GM19324 (cell line): Measurements from ENCODE around the gene LRRC37B.
"Not testable (repeated sequence)": the region's sequence is repeated elsewhere in the genome, so short reads cannot be mapped to it uniquely, and the experiment has no call there.

Source experiments
- ATAC-seq: cut with Tn5 transposase; IDR thresholded peaks from one replicate; pipeline ENCODE4 v1.9.1; 2021; ENCODE audit warnings: mild to moderate bottlenecking, moderate library complexity; ENCODE audit not compliant: unreplicated experiment, low FRiP score

Gene LRRC37B

DNA sequence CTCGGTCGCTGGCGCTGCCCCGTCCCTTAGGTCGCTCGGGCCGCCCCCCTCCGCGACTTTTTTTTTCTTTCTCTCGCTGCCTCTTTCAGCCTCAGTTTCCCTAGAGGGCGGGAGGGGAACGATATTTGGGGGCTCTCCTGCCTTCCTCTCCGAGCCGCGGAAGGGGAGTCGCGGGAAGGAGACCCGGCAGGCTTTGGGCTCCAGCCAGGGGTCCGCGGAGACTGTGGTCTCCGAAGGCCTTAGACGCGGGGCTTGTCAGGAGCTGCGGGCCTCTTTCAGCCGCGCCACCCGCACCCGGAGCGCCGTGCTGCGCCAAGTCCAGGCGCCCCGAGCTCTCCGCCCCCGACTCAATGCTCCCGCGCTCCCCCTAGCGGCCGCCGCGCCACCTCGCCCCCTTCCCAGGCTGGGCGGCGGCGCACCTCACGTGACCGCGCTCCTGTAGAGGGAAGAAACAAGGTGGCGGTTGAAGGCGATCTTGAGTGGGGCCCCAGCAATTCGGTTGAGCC is at the start of gene LRRC37B:
Gene LRRC37B (plus strand): TSS at position 427 of the 506 bp plus-strand sequence. CDS start 14,010 bp downstream, outside the sequence.
- ATAC-seq = peak; percentile 76

DNA sequence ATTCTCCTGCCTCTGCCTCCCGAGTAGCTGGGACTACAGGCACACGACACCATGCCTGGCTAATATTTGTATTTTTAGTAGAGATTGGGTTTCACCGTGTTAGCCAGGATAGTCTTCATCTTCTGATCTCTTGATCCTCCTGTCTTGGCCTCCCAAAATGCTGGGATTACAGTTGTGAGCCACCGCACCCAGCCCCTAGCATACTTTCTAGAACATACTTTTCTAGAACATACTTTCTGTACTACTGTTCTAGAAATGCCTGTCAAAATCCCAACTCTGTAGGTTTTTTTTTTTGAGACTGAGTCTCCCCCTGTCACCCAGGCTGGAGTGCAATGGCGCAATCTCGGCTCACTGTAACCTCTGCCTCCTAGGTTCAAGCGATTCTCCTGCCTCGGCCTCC is 43.1 kb upstream of the LRRC37B start:
- not testable (repeated sequence) for ATAC-seq

DNA sequence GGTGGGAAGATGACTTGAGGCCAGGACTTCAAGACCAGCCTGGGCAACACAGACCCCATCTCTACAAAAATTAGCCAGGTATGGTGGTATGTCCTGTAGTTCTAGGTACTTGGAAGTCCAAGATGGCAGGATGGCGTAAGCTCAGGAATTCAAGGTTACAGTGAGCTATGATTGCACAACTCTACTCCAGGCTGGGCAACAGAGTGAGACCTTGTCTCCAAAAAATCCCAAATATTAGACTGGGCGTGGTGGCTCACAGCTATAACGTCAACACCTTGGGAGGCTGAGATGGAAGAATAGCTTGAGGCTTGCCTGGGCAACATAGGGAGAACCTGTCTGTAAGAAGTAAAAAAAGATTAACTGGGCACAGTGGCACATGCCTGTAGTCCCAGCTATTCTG is 39.5 kb upstream of the LRRC37B start:
- ATAC-seq = no peak

DNA sequence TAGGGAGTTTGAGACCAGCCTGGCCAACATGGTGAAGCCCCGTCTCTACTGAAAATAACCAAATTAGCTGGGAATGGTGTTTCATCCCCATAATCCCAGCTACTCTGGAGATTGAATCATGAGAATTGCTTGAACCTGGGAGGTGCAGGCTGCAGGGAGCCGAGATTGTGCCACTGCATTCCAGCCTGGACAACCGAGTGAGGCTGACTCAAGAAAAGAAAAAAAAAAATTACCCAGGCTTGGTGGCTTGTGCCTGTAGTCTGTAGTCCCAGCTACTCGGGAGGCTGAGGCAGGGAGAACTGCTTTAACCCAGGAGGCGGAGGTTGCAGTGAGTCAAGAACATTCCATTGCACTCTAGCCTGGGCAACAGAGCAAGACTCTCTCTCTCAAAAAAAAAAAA is 36.8 kb upstream of the LRRC37B start:
- ATAC-seq = not testable (repeated sequence)

DNA sequence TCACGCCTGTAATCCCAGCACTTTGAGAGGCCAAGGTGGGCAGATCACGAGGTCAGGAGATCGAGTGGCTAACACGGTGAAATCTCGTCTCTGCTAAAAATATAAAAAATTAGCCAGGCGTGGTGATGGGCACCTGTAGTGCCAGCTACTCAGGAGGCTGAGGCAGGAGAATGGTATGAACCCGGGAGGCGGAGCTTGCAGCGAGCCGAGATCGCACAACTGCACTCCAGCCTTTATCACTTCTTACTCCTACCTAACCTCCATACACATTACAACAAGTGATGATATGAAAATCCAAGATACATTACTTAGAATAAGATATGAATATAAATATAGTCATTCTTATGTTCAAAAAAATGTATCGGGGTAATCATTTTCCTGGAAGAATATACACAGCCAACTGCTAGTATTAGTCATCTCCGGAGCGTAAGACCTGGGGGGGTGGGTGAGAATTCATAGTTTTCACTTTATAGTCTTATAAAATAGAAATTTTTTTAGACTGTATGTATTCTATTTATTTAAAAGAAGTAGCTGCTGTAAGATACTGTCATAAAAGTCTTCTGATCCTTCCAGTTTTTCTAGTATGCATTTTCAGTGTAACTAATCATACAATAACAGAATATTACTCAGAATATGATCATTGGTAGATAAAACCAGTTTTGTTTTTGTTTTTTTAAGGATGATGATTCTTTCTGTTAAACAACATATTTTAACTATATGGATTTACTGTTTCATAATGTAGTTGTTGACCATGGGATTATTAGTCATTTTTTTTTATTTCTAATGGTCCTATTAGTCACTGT is 32.7 kb upstream of the LRRC37B start:
- not testable (repeated sequence) for ATAC-seq

DNA sequence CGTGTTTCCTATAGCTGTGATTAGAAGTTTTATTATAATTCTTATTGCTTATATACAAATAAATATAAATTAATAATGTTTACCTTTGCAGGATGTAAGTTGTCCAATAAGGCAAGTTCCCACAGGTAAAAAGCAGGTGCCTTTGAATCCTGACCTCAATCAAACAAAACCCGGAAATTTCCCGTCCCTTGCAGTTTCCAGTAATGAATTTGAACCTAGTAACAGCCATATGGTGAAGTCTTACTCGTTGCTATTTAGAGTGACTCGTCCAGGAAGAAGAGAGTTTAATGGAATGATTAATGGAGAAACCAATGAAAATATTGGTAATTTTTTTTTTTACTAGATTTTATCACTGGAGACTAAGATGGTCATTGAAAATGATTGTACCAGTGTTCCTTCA is 31.8 kb upstream of the LRRC37B start:
- not testable (repeated sequence) for ATAC-seq

DNA sequence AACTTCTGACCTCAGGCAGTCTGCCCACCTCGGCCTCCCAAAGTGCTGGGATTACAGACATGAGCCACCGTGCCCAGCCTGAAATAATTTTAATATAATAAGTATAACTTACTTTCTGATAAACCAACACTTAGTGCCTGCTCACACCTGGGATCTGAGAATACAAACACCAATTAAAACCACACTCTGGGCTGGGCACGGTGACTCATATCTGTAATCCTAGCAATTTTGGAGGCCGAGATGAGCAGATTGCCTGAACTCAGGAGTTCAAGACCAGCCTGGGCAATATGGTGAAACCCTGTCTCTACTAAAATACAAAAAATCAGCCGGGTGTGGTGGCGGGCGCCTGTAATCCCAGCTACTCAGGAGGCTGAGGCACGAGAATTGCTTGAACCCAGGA is 15.4 kb upstream of the LRRC37B start:
- not testable (repeated sequence) for ATAC-seq

DNA sequence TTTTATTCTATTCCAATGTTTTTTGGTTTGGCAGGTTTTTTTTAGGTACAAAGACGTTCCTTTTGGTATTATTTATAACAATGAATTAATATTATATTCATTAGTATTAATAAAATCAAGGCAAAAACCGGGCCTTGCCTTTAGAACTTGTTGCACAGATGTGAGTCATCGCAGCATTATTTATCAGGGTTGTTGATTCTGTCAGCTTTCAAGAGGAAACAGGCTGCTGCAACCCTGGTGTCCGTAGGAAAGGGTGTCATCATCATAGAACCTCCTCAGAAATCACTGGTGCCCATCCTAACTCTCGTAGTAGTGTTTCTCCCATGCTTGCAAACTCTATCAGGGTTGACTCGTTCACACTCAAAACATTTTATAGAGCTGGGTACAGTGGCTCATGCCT is 10.2 kb upstream of the LRRC37B start:
- ATAC-seq = no peak

DNA sequence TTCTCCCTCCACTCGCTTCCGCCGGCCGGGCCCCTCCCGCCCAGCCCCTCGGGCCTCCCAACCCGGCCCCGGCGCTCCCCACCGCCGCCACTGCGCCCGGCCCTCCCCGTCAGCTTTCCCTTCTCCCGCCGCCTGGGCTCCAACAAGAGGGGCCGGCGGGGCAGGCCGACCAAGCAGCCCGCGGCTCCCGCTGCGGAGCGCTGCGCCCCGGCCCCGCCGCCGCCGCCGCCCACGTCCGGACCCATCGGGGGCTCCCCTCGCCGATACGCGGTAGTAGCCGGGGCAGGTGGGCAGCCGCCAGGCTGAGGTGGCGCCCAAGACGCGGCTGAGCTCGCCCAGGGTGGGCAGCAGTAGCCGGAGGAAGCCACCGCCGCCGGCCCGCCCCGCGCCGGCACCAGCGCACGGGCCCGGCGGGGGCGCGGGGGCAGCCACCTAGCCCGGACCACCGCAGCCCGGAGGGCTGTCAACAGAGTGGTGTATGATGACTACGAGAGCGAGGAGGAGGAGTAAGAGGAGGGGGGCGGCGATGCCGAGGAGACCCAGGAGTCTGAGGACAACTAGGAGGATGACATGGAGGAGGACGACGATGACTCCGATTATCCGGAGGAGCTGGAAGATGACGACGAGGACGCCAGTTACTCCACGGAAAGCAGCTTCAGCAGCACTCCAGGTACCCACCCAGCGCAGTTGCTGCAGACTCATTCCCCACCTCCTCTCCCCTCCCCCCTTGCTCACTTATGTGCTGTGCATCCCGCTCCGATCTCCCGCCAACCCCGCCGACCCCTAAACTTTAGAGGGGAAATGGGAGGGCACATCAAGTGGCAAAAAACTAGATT is 498 bp downstream of the LRRC37B start:
- peak; percentile 52 for ATAC-seq

DNA sequence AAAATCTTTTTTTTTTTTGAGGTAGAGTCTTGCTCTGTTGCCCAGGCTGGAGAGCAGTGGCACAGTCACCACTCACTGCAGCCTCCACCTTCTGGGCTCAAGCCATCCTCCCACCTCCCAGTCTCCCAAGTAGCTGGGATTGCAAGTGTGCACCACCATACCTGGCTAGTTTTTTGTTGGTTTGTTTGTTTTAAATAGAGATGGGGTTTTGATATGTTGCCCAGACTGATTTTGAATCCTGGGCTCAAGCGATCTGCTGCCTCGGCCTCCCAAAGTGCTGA is 2.0 kb downstream of the LRRC37B start:
- ATAC-seq = no peak

DNA sequence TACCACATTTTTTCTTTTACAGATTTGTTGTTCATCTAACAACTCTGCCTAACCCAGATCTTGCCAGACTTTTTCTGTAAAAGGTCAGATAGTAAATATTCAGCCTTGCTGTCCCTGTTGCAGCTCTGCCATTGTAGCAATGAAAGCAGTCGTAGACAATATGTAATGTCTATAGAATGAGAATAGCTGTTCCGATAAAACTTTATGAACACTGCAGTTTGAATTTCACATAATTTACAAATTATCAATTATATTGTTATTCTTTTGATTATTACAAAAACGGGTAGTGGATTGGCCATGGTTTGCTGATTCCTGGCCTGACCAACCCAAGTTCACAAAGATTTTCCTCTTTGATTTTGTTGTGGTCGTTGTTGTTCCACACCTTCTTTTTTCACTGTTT is 2.9 kb downstream of the LRRC37B start:
- no peak for ATAC-seq

DNA sequence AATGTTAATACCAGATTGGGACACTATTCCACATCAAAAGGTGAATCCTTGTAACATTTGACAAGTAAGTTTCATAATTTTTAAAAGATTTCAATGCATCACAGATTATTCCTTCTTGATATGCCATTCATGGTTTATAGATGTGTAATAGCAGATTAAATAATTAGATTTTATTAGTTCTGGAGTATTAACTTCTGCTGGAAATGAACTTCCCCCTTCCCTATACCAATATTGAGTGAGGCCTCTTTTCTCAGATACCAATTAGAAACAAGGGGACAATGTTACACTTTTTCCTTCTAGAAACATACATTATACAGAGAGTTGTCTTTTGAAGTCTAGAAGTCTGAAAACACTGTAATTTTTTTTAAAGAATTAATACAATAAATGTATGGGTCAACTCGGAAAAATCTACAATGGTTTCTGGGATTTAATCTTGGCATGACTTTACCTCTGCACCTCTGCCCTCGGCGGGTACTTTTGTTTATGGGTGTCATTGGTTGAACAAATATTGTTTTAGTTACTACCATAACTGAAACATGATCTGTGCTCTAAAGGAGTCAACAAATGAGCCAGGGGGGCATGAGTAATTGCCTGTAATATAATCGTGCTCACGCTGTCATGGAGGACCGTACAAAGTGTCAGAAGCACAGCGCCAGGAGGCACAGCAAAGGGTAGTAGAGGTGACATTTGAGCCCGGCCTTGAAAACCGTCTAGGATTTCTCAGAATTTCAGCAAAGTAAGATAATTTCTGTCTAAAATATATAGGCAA is 8.2 kb downstream of the LRRC37B start:
- ATAC-seq = no peak

DNA sequence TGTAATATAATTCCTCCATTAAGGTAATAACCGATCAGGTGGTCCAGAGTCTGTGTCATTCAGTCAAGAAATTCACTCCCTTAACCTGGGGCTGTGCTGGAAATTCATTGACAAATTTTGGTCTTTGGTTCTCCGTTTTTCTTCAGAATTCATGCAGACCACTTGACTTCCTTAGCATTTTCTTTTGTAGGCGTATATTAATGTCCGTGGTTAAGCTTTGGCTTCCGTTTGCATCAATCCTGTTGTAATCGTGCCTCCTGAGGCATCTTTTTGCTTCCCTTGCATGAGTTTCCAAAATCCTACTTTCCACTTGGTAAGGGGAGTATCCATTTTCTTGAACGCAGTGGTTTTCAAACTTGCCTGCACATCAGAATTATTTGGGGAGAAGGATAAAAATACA is 9.0 kb downstream of the LRRC37B start:
- no peak for ATAC-seq

DNA sequence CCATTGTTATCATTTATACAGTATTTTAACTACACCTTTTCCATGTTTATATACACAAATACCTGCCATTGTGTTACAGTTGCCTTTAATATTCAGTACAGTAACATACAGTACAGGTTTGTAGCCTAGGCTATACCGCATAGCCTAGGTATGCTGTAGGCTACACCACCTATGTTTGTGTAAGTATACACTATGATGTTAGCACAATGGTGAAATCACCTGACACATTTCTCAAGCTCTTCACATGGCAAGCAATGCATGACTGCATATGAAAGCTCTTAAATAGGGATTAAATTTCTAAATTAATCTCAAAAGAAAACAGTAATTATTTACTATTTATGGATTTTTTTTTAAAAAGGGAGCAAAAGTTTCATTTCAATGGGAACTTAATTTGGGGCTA is 12.0 kb downstream of the LRRC37B start:
- ATAC-seq = no peak

DNA sequence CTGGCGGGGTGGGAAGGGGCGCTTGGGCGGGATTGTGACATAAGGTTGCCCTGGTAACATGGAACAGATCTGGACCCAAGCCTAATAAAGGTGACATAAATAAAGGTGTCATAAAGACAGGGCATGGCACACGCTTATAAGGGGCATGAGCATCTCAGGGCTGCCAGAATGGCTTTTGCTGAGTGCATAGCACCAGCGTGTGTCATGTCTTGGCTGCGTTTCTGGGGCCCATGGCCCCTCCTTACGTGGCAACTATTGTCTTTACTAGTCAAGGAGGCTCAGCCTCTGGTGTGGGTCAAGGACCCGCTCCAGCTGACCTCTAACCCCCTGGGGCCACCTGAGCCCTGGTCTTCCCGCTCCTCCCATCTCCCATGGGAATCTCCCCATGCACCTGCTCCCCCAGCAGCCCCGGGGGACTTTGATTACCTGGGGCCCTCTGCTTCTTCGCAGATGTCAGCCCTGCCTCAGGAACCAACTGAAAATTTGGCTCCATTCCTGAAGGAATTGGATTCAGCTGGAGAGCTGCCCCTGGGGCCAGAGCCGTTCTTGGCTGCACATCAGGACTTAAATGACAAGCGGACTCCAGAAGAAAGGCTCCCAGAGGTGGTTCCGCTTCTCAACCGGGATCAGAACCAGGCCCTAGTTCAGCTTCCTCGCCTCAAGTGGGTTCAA is 13.9 kb downstream of the LRRC37B start:
- ATAC-seq = no peak

DNA sequence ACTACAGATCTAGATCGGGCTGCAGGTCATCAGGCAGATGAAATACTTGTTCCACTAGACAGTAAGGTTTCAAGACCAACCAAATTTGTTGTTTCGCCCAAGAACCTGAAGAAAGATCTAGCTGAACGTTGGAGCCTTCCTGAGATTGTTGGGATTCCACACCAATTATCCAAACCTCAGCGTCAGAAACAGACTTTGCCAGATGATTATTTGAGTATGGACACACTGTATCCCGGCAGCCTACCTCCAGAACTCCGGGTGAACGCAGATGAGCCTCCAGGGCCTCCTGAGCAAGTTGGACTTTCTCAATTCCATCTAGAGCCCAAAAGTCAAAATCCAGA is 14.4 kb downstream of the LRRC37B start:
- no peak for ATAC-seq

DNA sequence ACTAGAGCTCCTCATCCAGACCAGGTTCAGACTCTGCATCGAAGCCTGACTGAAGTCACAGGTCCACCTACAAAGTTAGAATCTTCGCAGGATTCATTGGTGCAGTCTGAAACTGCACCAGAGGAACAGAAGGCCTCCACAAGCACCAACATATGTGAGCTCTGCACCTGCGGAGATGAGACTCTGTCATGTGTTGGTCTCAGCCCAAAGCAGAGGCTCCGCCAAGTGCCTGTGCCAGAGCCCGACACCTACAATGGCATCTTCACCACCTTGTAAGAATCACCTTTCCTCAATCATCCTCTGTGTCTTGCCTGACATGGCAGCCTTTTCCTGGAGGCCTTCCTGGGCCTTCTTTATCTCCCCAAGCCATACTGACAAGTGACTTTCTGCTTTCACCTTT is 15.4 kb downstream of the LRRC37B start:
- not testable (repeated sequence) for ATAC-seq

DNA sequence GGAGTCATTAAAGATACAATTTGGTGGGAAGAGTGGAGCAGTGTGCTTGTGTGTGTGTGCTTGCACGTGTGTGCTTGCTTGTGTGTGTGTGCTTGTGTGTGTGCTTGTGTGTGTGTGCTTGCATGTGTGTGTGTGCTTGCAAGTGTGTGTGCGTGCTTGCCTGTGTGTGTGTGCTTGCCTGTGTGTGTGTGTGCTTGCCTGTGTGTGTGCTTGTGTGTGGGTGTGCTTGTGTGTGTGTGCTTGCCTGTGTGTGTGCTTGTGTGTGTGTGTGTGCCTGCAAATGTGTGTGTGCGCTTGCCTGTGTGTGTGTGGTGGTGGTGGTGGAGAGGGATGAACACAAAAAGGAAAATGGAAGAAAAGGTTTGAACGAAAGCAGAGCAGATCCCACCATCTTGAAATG is 20.1 kb downstream of the LRRC37B start:
- not testable (repeated sequence) for ATAC-seq

DNA sequence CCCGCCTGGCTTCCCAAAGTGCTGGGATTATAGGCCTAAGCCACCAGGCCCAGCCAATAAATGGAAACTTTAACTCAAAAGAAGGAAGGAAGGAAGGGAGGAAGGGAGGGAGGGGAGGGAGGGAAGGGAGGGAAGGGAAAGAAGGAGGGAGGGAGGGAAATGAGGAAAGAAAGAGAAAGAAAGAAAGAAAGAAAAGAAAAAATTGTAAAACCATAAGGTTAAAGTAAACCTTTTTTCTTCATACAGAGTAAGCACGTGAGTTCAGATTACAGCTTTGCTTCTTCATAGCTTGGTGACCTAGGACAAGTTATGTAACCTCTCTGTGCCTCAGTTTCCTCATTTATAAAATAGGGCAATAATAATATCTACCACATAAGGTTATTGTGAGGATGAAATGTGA is 26.0 kb downstream of the LRRC37B start:
- ATAC-seq = no peak

DNA sequence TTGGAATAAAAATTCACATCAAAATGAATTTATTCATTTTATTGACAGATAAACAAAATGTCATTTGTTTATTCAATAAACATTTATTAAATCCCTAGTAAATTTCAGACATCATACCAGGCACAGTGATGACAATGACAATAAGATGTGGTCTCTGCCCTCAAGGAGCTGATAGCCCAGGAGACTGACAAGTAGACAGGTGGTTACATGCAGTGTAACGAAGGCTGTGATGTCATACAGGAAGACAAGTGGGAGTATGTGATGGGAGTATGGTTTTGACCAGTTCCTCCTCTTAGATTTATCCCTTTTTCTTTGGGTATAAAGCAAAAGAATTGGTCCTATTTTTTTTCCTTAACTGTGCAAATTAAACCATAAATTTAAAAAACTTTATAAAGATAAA is 26.6 kb downstream of the LRRC37B start:
- not testable (repeated sequence) for ATAC-seq
